Motor neuron (in vitro differentiated cells): ENCODE data around the gene PRPF6. TPM values are rescaled to one million over a fixed set of nuclear protein-coding genes. Genes with fewer than 3 reads are reported as not detected.

Experiments used
- ATAC-seq, 8 experiments: fragments of 200-7000 bp; cut with Tn5 transposase; replicated peaks in 6 of 8; 2 replicates each; pipeline ENCODE4 v1.8.0; 2021; ENCODE audit warnings: mild to moderate bottlenecking in 8 of 8, moderate library complexity in 8 of 8
- H3K27ac ChIP-seq, 2 donors: fragments of 250-450 bp; sonication (Bioruptor Pico); 2 replicates each; pipeline ENCODE4 v1.9.0; 2021; ENCODE audit warnings: antibody characterized with exemption in 2 of 2, mild to moderate bottlenecking in 2 of 2, moderate library complexity in 1 of 2
- H3K4me1 ChIP-seq, 2 donors: fragments of 250-450 bp; sonication (Bioruptor Pico); replicated peaks in 1 of 2; 2 replicates each; pipeline ENCODE4 v1.6.1; 2021; ENCODE audit warnings: antibody characterized with exemption in 2 of 2, mild to moderate bottlenecking in 2 of 2, moderate library complexity in 1 of 2
- H3K4me3 ChIP-seq, 5 donors: fragments of 250-450 bp; sonication (Bioruptor Pico); 2 replicates each; pipeline ENCODE4 v1.9.0; 2021; ENCODE audit warnings: antibody characterized with exemption in 5 of 5, mild to moderate bottlenecking in 5 of 5, moderate library complexity in 4 of 5
- WGBS, 10 experiments: fragments of 450-650 bp; shearing (Covaris generic); methylation state at CpG; one replicate each; pipeline ENCODE4 v1.0.0; 2022; 5-methylcytosine and 5-hydroxymethylcytosine counted together
- in situ Hi-C, 9 experiments: fragments of 400-800 bp; cut with MboI; loops; one replicate each; pipeline ENCODE4 v1.15.0; 2021; ENCODE audit warnings: low sequenced_read_pairs in 9 of 9, low pct_unique_long_range_greater_than_20kb in 2 of 9; ENCODE audit not compliant: unreplicated experiment in 9 of 9
- total RNA-seq, 8 experiments: library from RNA; unstranded; fragments of 300-600 nt; gene quantifications; 2 replicates each; pipeline versions ENCODE4 v1.2.3 to v1.2.4, GENCODE V29; 2022

PRPF6 gene
- total RNA-seq, 8 experiments from 2014 or later = 38.2 to 97.9 (median 64.2) TPM

GRCh38 chr20:64079273-64080012 lies 98.5 kb downstream of the PRPF6 start, which contains the start of gene RGS19:
RGS19 (minus strand) TSS chr20:64079518; CDS start chr20:64076886, 2,632 bp downstream.
- peak within 1 kb of the TSS in 1 of 2 donors; percentile 24 for H3K27ac ChIP-seq
- WGBS, 10 experiments = 0% methylated on average over 1 of the region's 73 CpGs; no CpG with 5 or more reads in 9 of the 10 experiments
- in situ Hi-C loops = no loop called here

GRCh38 chr20:64080013-64080812 lies 99.3 kb downstream of the PRPF6 start, which contains the start of gene OPRL1:
OPRL1 (plus strand) TSS chr20:64080082; CDS start chr20:64092721, 12,639 bp downstream.
- Histone ChIP-seq H3K4me1 (peaks cover 23 to 37% of the 10 kb centered on the region in 2 donors), H3K4me3 (peak within 1 kb of the TSS; percentile 31 to 40 (median 36)), H3K27ac (peak within 1 kb of the TSS in 1 of 2 donors; percentile 24)
- in situ Hi-C loops = no loop called here
- ATAC-seq = peak in 4 of 8 experiments; percentile 21 to 58 (median 36)
- WGBS, 10 experiments = 61% methylated on average over 5 of the region's 62 CpGs; no CpG with 5 or more reads in 9 of the 10 experiments

More at GRCh38 chr20:64079273-64080012, 98.5 kb downstream of the PRPF6 start, which contains the start of gene RGS19:
- H3K4me1 ChIP-seq = peaks cover 17 to 29% of the 10 kb centered on the region in 2 donors
- ATAC-seq = peak; percentile 52 to 72 (median 69)
- H3K4me3 ChIP-seq = peak within 1 kb of the TSS; percentile 31 to 40 (median 36)

- no peak overlapping the region for H3K27ac ChIP-seq
- 83 to 90% methylated on average over 2 to 3 of the region's 17 CpGs; no CpG with 5 or more reads in 8 of the 10 experiments for WGBS, 10 experiments
- in situ Hi-C loops = no loop called here
- peaks cover 23 to 37% of the 10 kb centered on the region in 2 donors for H3K4me1 ChIP-seq
- ATAC-seq = no peak
- H3K4me3 ChIP-seq = peak overlapping the region in 1 of 5 donors; percentile 36
Observed at GRCh38 chr20:64080813-64081623, 100.1 kb downstream of the PRPF6 start.

- 96 to 100% methylated on average over 2 to 4 of the region's 6 CpGs; no CpG with 5 or more reads in 8 of the 10 experiments for WGBS, 10 experiments
- in situ Hi-C loops = no loop called here
- Histone ChIP-seq H3K27ac (no peak overlapping the region), H3K4me3 (no peak overlapping the region), H3K4me1 (peaks cover 23 to 37% of the 10 kb centered on the region in 2 donors)
- ATAC-seq = no peak
Observed at GRCh38 chr20:64081624-64081964, 100.7 kb downstream of the PRPF6 start.

- no peak overlapping the region for H3K27ac ChIP-seq
- no peak overlapping the region for H3K4me3 ChIP-seq
- WGBS, 10 experiments = 8 to 43% methylated on average over 2 of the region's 13 CpGs; no CpG with 5 or more reads in 8 of the 10 experiments
- ATAC-seq = peak in 1 of 8 experiments; percentile 2
- H3K4me1 ChIP-seq = peaks cover 23 to 37% of the 10 kb centered on the region in 2 donors
- in situ Hi-C loops = no loop called here
Observed at GRCh38 chr20:64082126-64082731, 101.3 kb downstream of the PRPF6 start.

Other genes starting within 250 kb of the PRPF6 start
- gene LIME1, start 244.5 kb upstream of the PRPF6 start, total RNA-seq = 1 to 10 TPM; 2.5 to 8.8 (median 3.9) TPM
- gene SLC2A4RG, start 241.4 kb upstream of the PRPF6 start, total RNA-seq = 10 to 100 TPM; 19.8 to 57.5 (median 36.4) TPM
- 10 to 100 TPM in 5 of 8 experiments, 1 to 10 TPM in 3; 2.2 to 23.5 (median 16.2) TPM for gene ZBTB46, start 149.9 kb upstream of the PRPF6 start, total RNA-seq
- gene ABHD16B, start 119.6 kb upstream of the PRPF6 start, total RNA-seq = under 1 TPM in 1 of 8 experiments, not detected in 7; 0.60 TPM
- gene TPD52L2, start 115.9 kb upstream of the PRPF6 start, total RNA-seq = 100 to 1,000 TPM in 1 of 8 experiments, 10 to 100 TPM in 7; 41.3 to 108 (median 70.4) TPM
- gene DNAJC5, start 86.0 kb upstream of the PRPF6 start, total RNA-seq = 10 to 100 TPM; 31.7 to 80.7 (median 41.5) TPM
- gene UCKL1, start 24.7 kb upstream of the PRPF6 start, total RNA-seq = 10 to 100 TPM; 15.5 to 59.3 (median 24.6) TPM
- gene ZNF512B, start 11.2 kb upstream of the PRPF6 start, total RNA-seq = 10 to 100 TPM in 7 of 8 experiments, 1 to 10 TPM in 1; 9.3 to 27.9 (median 16.3) TPM
- 1 to 10 TPM in 7 of 8 experiments, under 1 TPM in 1; 0.51 to 9.5 (median 6.1) TPM for gene SAMD10, start 1.5 kb upstream of the PRPF6 start, total RNA-seq
- 1 to 10 TPM in 4 of 8 experiments, under 1 TPM in 4; 0.61 to 2.5 (median 1.0) TPM for gene C20orf204, start 55.0 kb downstream of the PRPF6 start, total RNA-seq
- under 1 TPM in 6 of 8 experiments, not detected in 2; 0.05 to 0.54 (median 0.21) TPM for gene SOX18, start 68.5 kb downstream of the PRPF6 start, total RNA-seq
- gene TCEA2, start 82.1 kb downstream of the PRPF6 start, total RNA-seq = 10 to 100 TPM; 22.4 to 70.3 (median 37.1) TPM
- gene RGS19, start 98.4 kb downstream of the PRPF6 start, total RNA-seq = 1 to 10 TPM in 7 of 8 experiments, under 1 TPM in 1; 0.92 to 8.8 (median 3.3) TPM
- 1 to 10 TPM in 4 of 8 experiments, under 1 TPM in 4; 0.15 to 3.1 (median 1.5) TPM for gene OPRL1, start 99.0 kb downstream of the PRPF6 start, total RNA-seq
- under 1 TPM in 2 of 8 experiments, not detected in 6; 0.52 to 0.76 TPM for gene LKAAEAR1, start 103.3 kb downstream of the PRPF6 start, total RNA-seq
- 1 to 10 TPM in 1 of 8 experiments, under 1 TPM in 3, not detected in 4; 0.11 to 1.3 (median 0.48) TPM for gene NPBWR2, start 126.4 kb downstream of the PRPF6 start, total RNA-seq
- gene MYT1, start 183.3 kb downstream of the PRPF6 start, total RNA-seq = 10 to 100 TPM in 4 of 8 experiments, 1 to 10 TPM in 1, under 1 TPM in 3; 0.10 to 42.7 (median 14.0) TPM